Measurements from ENCODE around the gene FAM228A.
A peak's percentile ranks its signal among the peaks of the same experiment; 100 is the strongest.

FAM228A gene

DNA sequence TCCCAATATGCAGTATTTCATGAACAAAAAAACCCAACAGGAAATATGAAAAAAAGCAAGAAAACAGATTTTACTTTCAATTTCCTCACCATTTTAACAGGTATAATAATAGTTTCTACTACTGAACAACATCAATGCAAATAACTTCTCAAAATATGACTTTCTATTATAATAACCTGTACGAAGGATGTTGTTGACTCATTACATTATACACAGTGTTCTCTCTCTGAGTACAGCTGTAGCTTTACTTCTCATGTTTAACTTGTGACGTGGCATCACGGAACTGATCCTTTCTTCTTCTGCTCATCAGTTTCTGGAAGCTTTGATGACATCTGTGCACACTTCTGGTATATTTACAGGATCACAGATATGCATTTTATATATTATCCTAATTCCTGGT, 40.0 kb downstream of the FAM228A start:
- H2BK15ac ChIP-seq (ENCODE audit: low read length): no peak overlapping the region
- H4K8ac ChIP-seq (ENCODE audit: low read depth, low read length): no peak overlapping the region
- no peak overlapping the region for H3K9ac ChIP-seq (ENCODE audit: low read depth, low read length, poor library complexity)
- no peak overlapping the region for H2BK5ac ChIP-seq (ENCODE audit: low read length)
- no peak overlapping the region for H2AK5ac ChIP-seq (ENCODE audit: low read depth, low read length)
- no peak overlapping the region for H2AFZ ChIP-seq (ENCODE audit: low read length)
- H3K27me3 ChIP-seq (ENCODE audit: control insufficient read depth in 3 of 3, insufficient read depth in 3 of 3, low read depth in 1 of 3, low read length in 3 of 3): no peaks in the 10 kb centered on the region
- no peak overlapping the region for H3K18ac ChIP-seq (ENCODE audit: low read length)
- no peak overlapping the region for H3K14ac ChIP-seq (ENCODE audit: low read length)
- H3K23ac ChIP-seq (ENCODE audit: low read depth, low read length, poor library complexity): no peak overlapping the region
- H2BK12ac ChIP-seq (ENCODE audit: low read length): no peak overlapping the region
- WGBS, 2 donors (ENCODE audit: extremely low coverage in 2 of 2, insufficient read length in 2 of 2, insufficient replicate concordance in 1 of 2): no CpG with 5 or more reads among the region's 3 CpGs
- H2BK120ac ChIP-seq (ENCODE audit: low read depth, low read length): no peak overlapping the region
- peaks cover 1% of the 10 kb centered on the region for H3K79me1 ChIP-seq (ENCODE audit: low read depth, low read length)
- no peak overlapping the region for H4K91ac ChIP-seq (ENCODE audit: low read depth, low read length, poor library complexity)
- H3K36me3 ChIP-seq (replicated peaks in 1 of 2; ENCODE audit: control insufficient read depth in 2 of 2, insufficient read depth in 2 of 2, low read length in 2 of 2): no peaks in the 10 kb centered on the region
- no peak overlapping the region for H3K27ac ChIP-seq (replicated peaks; ENCODE audit: low read length)
- no peaks in the 10 kb centered on the region for H3K9me3 ChIP-seq (replicated peaks in 1 of 2; ENCODE audit: control insufficient read depth in 2 of 2, insufficient read depth in 1 of 2, low read depth in 1 of 2, low read length in 2 of 2)
- H3K4me3 ChIP-seq (ENCODE audit: low read length in 2 of 2): no peak overlapping the region
- no peak overlapping the region for H3K4ac ChIP-seq (ENCODE audit: low read length)
- no peak overlapping the region for H3K4me2 ChIP-seq (ENCODE audit: insufficient read depth, low read length, poor library complexity, severe bottlenecking)
- peaks cover 0 to 2% of the 10 kb centered on the region in 2 donors for H3K4me1 ChIP-seq (ENCODE audit: control insufficient read depth in 2 of 2, insufficient read depth in 1 of 2, low read depth in 1 of 2, low read length in 2 of 2)
- DNase-seq (ENCODE audit: low spot score): no peak

DNA sequence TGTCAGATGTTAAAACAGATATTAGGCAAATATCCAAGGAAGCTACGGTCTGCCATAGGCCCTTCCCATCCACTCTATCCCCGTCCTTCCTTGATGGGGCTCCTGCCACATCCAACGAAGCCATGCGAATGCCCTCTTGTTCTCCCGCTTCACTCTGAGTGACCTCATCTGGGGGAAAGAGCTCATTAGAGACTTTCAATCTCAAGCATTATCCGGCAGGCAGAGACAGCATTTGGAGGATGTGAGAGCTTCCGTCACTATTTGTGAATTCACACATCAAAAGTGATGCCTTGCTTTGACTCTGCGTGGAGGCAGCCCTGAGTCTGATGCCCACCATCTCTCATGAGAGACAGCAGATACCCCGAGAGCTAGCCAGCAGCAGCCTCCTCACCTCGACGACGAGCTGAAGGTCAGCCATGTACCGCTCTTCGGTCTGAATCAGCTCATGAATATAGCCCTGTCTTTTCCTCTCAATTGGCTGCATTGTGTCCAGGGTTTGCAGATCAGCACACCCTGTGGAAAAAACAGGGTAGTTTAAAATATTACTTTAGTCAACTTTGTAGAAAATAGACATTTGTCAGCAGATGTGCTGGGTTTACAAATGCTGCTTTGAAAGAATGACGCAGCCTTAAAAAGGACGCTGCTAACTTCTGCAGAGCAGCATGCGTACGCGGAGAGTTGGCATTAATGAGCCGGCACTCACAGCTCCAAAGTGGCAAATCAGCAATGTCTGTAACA, 45.9 kb downstream of the FAM228A start:
- no peak overlapping the region for H3K4ac ChIP-seq (ENCODE audit: low read length)
- no CpG with 5 or more reads among the region's 20 CpGs for WGBS, 2 donors (ENCODE audit: extremely low coverage in 2 of 2, insufficient read length in 2 of 2, insufficient replicate concordance in 1 of 2)
- H3K9ac ChIP-seq (ENCODE audit: low read depth, low read length, poor library complexity): no peak overlapping the region
- peak overlapping the region; percentile 35 for H2AFZ ChIP-seq (ENCODE audit: low read length)
- no peak overlapping the region for H3K27ac ChIP-seq (replicated peaks; ENCODE audit: low read length)
- no peak overlapping the region for H2BK5ac ChIP-seq (ENCODE audit: low read length)
- H3K18ac ChIP-seq (ENCODE audit: low read length): no peak overlapping the region
- H3K9me3 ChIP-seq (replicated peaks in 1 of 2; ENCODE audit: control insufficient read depth in 2 of 2, insufficient read depth in 1 of 2, low read depth in 1 of 2, low read length in 2 of 2): no peaks in the 10 kb centered on the region
- H3K27me3 ChIP-seq (ENCODE audit: control insufficient read depth in 3 of 3, insufficient read depth in 3 of 3, low read depth in 1 of 3, low read length in 3 of 3): no peaks in the 10 kb centered on the region
- H4K8ac ChIP-seq (ENCODE audit: low read depth, low read length): no peak overlapping the region
- H3K23ac ChIP-seq (ENCODE audit: low read depth, low read length, poor library complexity): no peak overlapping the region
- H4K91ac ChIP-seq (ENCODE audit: low read depth, low read length, poor library complexity): no peak overlapping the region
- H3K14ac ChIP-seq (ENCODE audit: low read length): no peak overlapping the region
- DNase-seq (ENCODE audit: low spot score): no peak
- H3K79me1 ChIP-seq (ENCODE audit: low read depth, low read length): no peaks in the 10 kb centered on the region
- H2AK5ac ChIP-seq (ENCODE audit: low read depth, low read length): no peak overlapping the region
- H2BK120ac ChIP-seq (ENCODE audit: low read depth, low read length): no peak overlapping the region
- H3K4me2 ChIP-seq (ENCODE audit: insufficient read depth, low read length, poor library complexity, severe bottlenecking): no peak overlapping the region
- no peak overlapping the region for H2BK12ac ChIP-seq (ENCODE audit: low read length)
- no peak overlapping the region for H2BK15ac ChIP-seq (ENCODE audit: low read length)
- H3K4me3 ChIP-seq (ENCODE audit: low read length in 2 of 2): no peak overlapping the region
- H3K4me1 ChIP-seq (ENCODE audit: control insufficient read depth in 2 of 2, insufficient read depth in 1 of 2, low read depth in 1 of 2, low read length in 2 of 2): peaks cover 8 to 13% of the 10 kb centered on the region in 2 donors
- no peaks in the 10 kb centered on the region for H3K36me3 ChIP-seq (replicated peaks in 1 of 2; ENCODE audit: control insufficient read depth in 2 of 2, insufficient read depth in 2 of 2, low read length in 2 of 2)

DNA sequence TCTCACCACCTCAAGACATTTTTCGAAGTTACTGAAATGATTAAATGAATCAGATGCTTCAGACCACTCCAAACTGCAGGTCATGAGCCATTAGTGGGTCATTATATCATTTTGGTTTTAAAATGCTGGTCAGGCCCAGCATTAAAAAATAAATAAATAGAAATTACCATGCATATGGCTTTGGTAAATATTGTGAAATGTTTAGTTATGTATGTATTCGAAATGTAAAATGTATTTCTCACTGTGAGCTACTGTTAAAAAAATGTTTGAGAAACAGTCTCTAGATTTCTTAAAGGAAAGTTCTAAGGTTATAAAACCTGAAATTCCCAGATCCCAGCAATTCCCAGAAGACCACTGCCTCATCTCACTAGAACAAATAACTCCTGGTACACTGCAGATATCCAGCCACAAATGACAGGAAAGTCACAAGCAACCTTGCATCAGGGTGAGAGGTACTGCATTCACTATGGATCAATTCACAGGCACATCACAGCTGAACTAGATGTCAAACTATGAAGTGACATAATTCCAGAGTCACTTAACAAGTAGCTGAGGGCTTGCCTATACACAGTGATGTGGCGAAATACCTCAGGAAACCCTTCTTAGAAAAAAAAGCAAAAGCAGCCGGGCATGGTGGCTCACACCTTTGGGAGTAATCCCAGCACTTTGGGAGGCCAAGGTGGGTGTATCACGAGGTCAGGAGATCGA, 46.6 kb downstream of the FAM228A start:
- no peak overlapping the region for H3K4me3 ChIP-seq (ENCODE audit: low read length in 2 of 2)
- no peak overlapping the region for H2AFZ ChIP-seq (ENCODE audit: low read length)
- H3K9me3 ChIP-seq (replicated peaks in 1 of 2; ENCODE audit: control insufficient read depth in 2 of 2, insufficient read depth in 1 of 2, low read depth in 1 of 2, low read length in 2 of 2): no peaks in the 10 kb centered on the region
- H2BK12ac ChIP-seq (ENCODE audit: low read length): no peak overlapping the region
- H3K27me3 ChIP-seq (ENCODE audit: control insufficient read depth in 3 of 3, insufficient read depth in 3 of 3, low read depth in 1 of 3, low read length in 3 of 3): no peaks in the 10 kb centered on the region
- peaks cover 10 to 14% of the 10 kb centered on the region in 2 donors for H3K4me1 ChIP-seq (ENCODE audit: control insufficient read depth in 2 of 2, insufficient read depth in 1 of 2, low read depth in 1 of 2, low read length in 2 of 2)
- no peak overlapping the region for H3K23ac ChIP-seq (ENCODE audit: low read depth, low read length, poor library complexity)
- no peak overlapping the region for H3K18ac ChIP-seq (ENCODE audit: low read length)
- H3K36me3 ChIP-seq (replicated peaks in 1 of 2; ENCODE audit: control insufficient read depth in 2 of 2, insufficient read depth in 2 of 2, low read length in 2 of 2): no peaks in the 10 kb centered on the region
- no peak overlapping the region for H4K8ac ChIP-seq (ENCODE audit: low read depth, low read length)
- H3K27ac ChIP-seq (replicated peaks; ENCODE audit: low read length): no peak overlapping the region
- no peak overlapping the region for H2AK5ac ChIP-seq (ENCODE audit: low read depth, low read length)
- no peaks in the 10 kb centered on the region for H3K79me1 ChIP-seq (ENCODE audit: low read depth, low read length)
- no peak overlapping the region for H3K14ac ChIP-seq (ENCODE audit: low read length)
- no peak for DNase-seq (ENCODE audit: low spot score)
- no peak overlapping the region for H2BK5ac ChIP-seq (ENCODE audit: low read length)
- H4K91ac ChIP-seq (ENCODE audit: low read depth, low read length, poor library complexity): no peak overlapping the region
- no peak overlapping the region for H2BK15ac ChIP-seq (ENCODE audit: low read length)
- no peak overlapping the region for H3K4ac ChIP-seq (ENCODE audit: low read length)
- no peak overlapping the region for H3K4me2 ChIP-seq (ENCODE audit: insufficient read depth, low read length, poor library complexity, severe bottlenecking)
- no peak overlapping the region for H2BK120ac ChIP-seq (ENCODE audit: low read depth, low read length)
- 100% methylated on average over 1 of the region's 6 CpGs; no CpG with 5 or more reads in 1 of the 2 donors for WGBS, 2 donors (ENCODE audit: extremely low coverage in 2 of 2, insufficient read length in 2 of 2, insufficient replicate concordance in 1 of 2)
- H3K9ac ChIP-seq (ENCODE audit: low read depth, low read length, poor library complexity): no peak overlapping the region

DNA sequence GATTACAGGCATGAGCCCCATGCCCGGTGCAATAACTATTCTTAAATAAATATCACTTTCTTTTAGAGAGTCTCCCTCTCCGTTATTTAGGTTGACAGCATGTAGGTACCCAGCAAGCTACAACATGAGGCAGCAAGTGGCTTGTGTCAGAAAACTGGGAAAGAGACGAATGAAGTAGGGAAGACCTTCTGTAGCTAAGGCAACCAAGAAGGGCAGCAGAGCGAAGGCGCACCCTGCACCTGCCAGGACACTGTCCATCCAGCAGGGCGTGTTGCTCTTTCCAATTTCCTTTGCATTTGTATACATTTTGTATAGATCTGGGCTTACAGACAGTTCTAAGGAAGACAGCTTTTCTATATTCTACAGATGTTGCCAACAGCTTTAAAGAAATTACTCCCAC, 48.1 kb downstream of the FAM228A start:
- H3K4me3 ChIP-seq (ENCODE audit: low read length in 2 of 2): no peak overlapping the region
- no peak overlapping the region for H3K4me2 ChIP-seq (ENCODE audit: insufficient read depth, low read length, poor library complexity, severe bottlenecking)
- no peak overlapping the region for H3K18ac ChIP-seq (ENCODE audit: low read length)
- H3K27me3 ChIP-seq (ENCODE audit: control insufficient read depth in 3 of 3, insufficient read depth in 3 of 3, low read depth in 1 of 3, low read length in 3 of 3): no peaks in the 10 kb centered on the region
- H3K4ac ChIP-seq (ENCODE audit: low read length): no peak overlapping the region
- no CpG with 5 or more reads among the region's 6 CpGs for WGBS, 2 donors (ENCODE audit: extremely low coverage in 2 of 2, insufficient read length in 2 of 2, insufficient replicate concordance in 1 of 2)
- H4K8ac ChIP-seq (ENCODE audit: low read depth, low read length): no peak overlapping the region
- no peak overlapping the region for H3K14ac ChIP-seq (ENCODE audit: low read length)
- no peak overlapping the region for H2BK5ac ChIP-seq (ENCODE audit: low read length)
- H2BK15ac ChIP-seq (ENCODE audit: low read length): no peak overlapping the region
- H3K9ac ChIP-seq (ENCODE audit: low read depth, low read length, poor library complexity): no peak overlapping the region
- DNase-seq (ENCODE audit: low spot score): no peak
- H2BK12ac ChIP-seq (ENCODE audit: low read length): no peak overlapping the region
- H2AK5ac ChIP-seq (ENCODE audit: low read depth, low read length): no peak overlapping the region
- no peaks in the 10 kb centered on the region for H3K9me3 ChIP-seq (replicated peaks in 1 of 2; ENCODE audit: control insufficient read depth in 2 of 2, insufficient read depth in 1 of 2, low read depth in 1 of 2, low read length in 2 of 2)
- H2BK120ac ChIP-seq (ENCODE audit: low read depth, low read length): no peak overlapping the region
- peaks cover 10 to 14% of the 10 kb centered on the region in 2 donors for H3K4me1 ChIP-seq (ENCODE audit: control insufficient read depth in 2 of 2, insufficient read depth in 1 of 2, low read depth in 1 of 2, low read length in 2 of 2)
- no peaks in the 10 kb centered on the region for H3K79me1 ChIP-seq (ENCODE audit: low read depth, low read length)
- no peaks in the 10 kb centered on the region for H3K36me3 ChIP-seq (replicated peaks in 1 of 2; ENCODE audit: control insufficient read depth in 2 of 2, insufficient read depth in 2 of 2, low read length in 2 of 2)
- H4K91ac ChIP-seq (ENCODE audit: low read depth, low read length, poor library complexity): no peak overlapping the region
- no peak overlapping the region for H3K27ac ChIP-seq (replicated peaks; ENCODE audit: low read length)
- H2AFZ ChIP-seq (ENCODE audit: low read length): no peak overlapping the region
- no peak overlapping the region for H3K23ac ChIP-seq (ENCODE audit: low read depth, low read length, poor library complexity)
